Endothelial cell of umbilical vein (primary cell): ENCODE data around the gene PDE3B. TPM values are rescaled to one million over a fixed set of nuclear protein-coding genes. Genes with fewer than 3 reads are reported as not detected.

Experiments used
- BruUV-seq: library from RNA; stranded (reverse); fragments of 400-500 nt; replicated peaks from 2 replicates; lab custom pipeline; 2021; lab: Mats Ljungman, UMichigan
- CTCF ChIA-PET: fragments of 300-600, 350-600 bp; sonication (Branson Sonifier 250); formaldehyde crosslinking; loops from one replicate; lab custom pipeline; 2021; ENCODE audit warnings: antibody characterized with exemption, inconsistent platforms; lab: Charles Lee
- POLR2A ChIA-PET: fragments of 300-600, 350-600 bp; sonication (Branson Sonifier 250); formaldehyde crosslinking; loops from one replicate; lab custom pipeline; 2021; ENCODE audit warnings: antibody characterized with exemption, inconsistent platforms; lab: Charles Lee
- DNase-seq: peaks from one replicate; pipeline ENCODE4 v3.0.0-alpha.2; 2011; ENCODE audit warnings: low read depth, low spot score
- FAIRE-seq: peaks from 2 replicates; lab custom pipeline; 2011; peaks lifted over from hg19 to GRCh38; lab: Jason Lieb, UNC
- H2AFZ ChIP-seq: 2 replicates; pipeline ENCODE4 v1.6.0; 2012; ENCODE audit warnings: low read depth, low read length, control low read depth, inconsistent platforms
- H3K27ac ChIP-seq: 2 replicates; pipeline ENCODE4 v1.5.1; 2011; ENCODE audit warnings: low read depth, mild to moderate bottlenecking, control low read depth, low read length, moderate library complexity; ENCODE audit not compliant: insufficient read depth
- H3K27me3 ChIP-seq, 2 experiments: 2 replicates each; pipeline versions ENCODE4 v1.6.0 to v1.6.1; 2011; ENCODE audit warnings: low read length in 2 of 2, mixed read lengths in 1 of 2; ENCODE audit not compliant: control insufficient read depth in 2 of 2, insufficient read depth in 2 of 2
- H3K36me3 ChIP-seq, 2 experiments: 2 replicates in 1 of 2; 3 replicates in 1 of 2; pipeline ENCODE4 v1.5.1; 2011; ENCODE audit warnings: low read length in 2 of 2, mild to moderate bottlenecking in 1 of 2, moderate library complexity in 1 of 2; ENCODE audit not compliant: control insufficient read depth in 2 of 2, insufficient read depth in 2 of 2; ENCODE audit errors: extremely low read depth in 1 of 2
- H3K4me1 ChIP-seq: 3 replicates; pipeline ENCODE4 v1.5.1; 2011; ENCODE audit warnings: mild to moderate bottlenecking, low read length; ENCODE audit not compliant: control insufficient read depth, insufficient read depth; ENCODE audit errors: extremely low read depth
- H3K4me2 ChIP-seq: 2 replicates; pipeline ENCODE4 v1.6.1; 2011; ENCODE audit warnings: low read length, control low read depth, mixed read lengths; ENCODE audit not compliant: insufficient read depth
- H3K4me3 ChIP-seq, 3 experiments: fragments of 200-600 bp in 1 of 3; sonication (generic), shearing (Covaris generic) in 1 of 3; replicated peaks in 1 of 3; 2 replicates each; pipeline ENCODE4 v1.5.1; 2011 to 2016; ENCODE audit warnings: control low read depth in 3 of 3, low read length in 3 of 3, mild to moderate bottlenecking in 2 of 3, inconsistent platforms in 1 of 3, low read depth in 1 of 3, moderate library complexity in 1 of 3; ENCODE audit not compliant: insufficient read depth in 1 of 3
- H3K79me2 ChIP-seq: 2 replicates; pipeline ENCODE4 v1.6.0; 2012; ENCODE audit warnings: low read length, inconsistent platforms; ENCODE audit not compliant: control insufficient read depth, insufficient read depth
- H3K9ac ChIP-seq: replicated peaks from 2 replicates; pipeline ENCODE3; 2011; ENCODE audit warnings: low read length, control low read depth; ENCODE audit not compliant: insufficient read depth; ENCODE audit errors: extremely low read depth
- H3K9me1 ChIP-seq: replicated peaks from 3 replicates; pipeline ENCODE4 v1.6.0; 2011; ENCODE audit warnings: mild to moderate bottlenecking, low read length; ENCODE audit not compliant: control insufficient read depth, insufficient read depth; ENCODE audit errors: extremely low read depth
- H3K9me3 ChIP-seq: replicated peaks from 2 replicates; pipeline ENCODE4 v1.5.1; 2012; ENCODE audit warnings: low read length, inconsistent platforms; ENCODE audit not compliant: control insufficient read depth, insufficient read depth
- H4K20me1 ChIP-seq: replicated peaks from 2 replicates; pipeline ENCODE3; 2011; ENCODE audit warnings: mild to moderate bottlenecking, low read length; ENCODE audit not compliant: control insufficient read depth, insufficient read depth; ENCODE audit errors: extremely low read depth
- EZH2 ChIP-seq: IDR thresholded peaks from 2 replicates; pipeline ENCODE4 v1.6.1; 2012; ENCODE audit warnings: borderline replicate concordance, low read depth, mild to moderate bottlenecking, moderate library complexity, low read length, inconsistent platforms; ENCODE audit not compliant: severe bottlenecking
- FOS ChIP-seq: IDR thresholded peaks from 2 replicates; pipeline ENCODE4 v1.6.1; 2011; ENCODE audit warnings: mild to moderate bottlenecking, low read length, moderate library complexity, borderline replicate concordance; ENCODE audit not compliant: insufficient read depth
- GATA2 ChIP-seq: IDR thresholded peaks from 2 replicates; pipeline ENCODE4 v1.7.0; 2011; ENCODE audit warnings: low read depth, mild to moderate bottlenecking, moderate library complexity, mixed read lengths, low read length; ENCODE audit not compliant: insufficient read length, insufficient read depth
- JUN ChIP-seq: IDR thresholded peaks from 2 replicates; pipeline ENCODE4 v1.6.1; 2011; ENCODE audit warnings: borderline replicate concordance, low read depth; ENCODE audit not compliant: insufficient read length, insufficient read depth
- MYC ChIP-seq: IDR thresholded peaks from one replicate; pipeline ENCODE4 v1.6.1; 2011; ENCODE audit warnings: mild to moderate bottlenecking, low read depth, low read length
- POLR2A ChIP-seq: IDR thresholded peaks from 2 replicates; pipeline ENCODE4 v1.6.1; 2012; ENCODE audit warnings: low read depth, mild to moderate bottlenecking, control low read depth, low read length
- POLR2AphosphoS5 ChIP-seq: IDR thresholded peaks from 2 replicates; pipeline ENCODE4 v1.6.1; 2012; ENCODE audit warnings: low read depth, mild to moderate bottlenecking, control low read depth, low read length, moderate library complexity; ENCODE audit not compliant: insufficient read depth
- dilution Hi-C: fragments of 300-500 bp; cut with MboI; formaldehyde crosslinking; loops from one replicate; pipeline ENCODE4 v1.15.0; 2019; ENCODE audit warnings: low sequenced_read_pairs; ENCODE audit not compliant: extremely low pct_ligation_motif_present
- intact Hi-C: fragments of 100-400 bp; cut with micrococcal nuclease; formaldehyde crosslinking; loops from one replicate; pipeline ENCODE4 v1.10.0; 2022
- polyA plus RNA-seq, 4 experiments: library from polyadenylated mRNA; depleted of rRNA in 3 of 4; stranded (reverse) in 3 of 4; unstranded in 1 of 4; fragments of >200 nt; gene quantifications; 2 replicates each; pipeline versions ENCODE4 v1.2.1 to v1.2.3, GENCODE V29; 2011 to 2012; ENCODE audit warnings: missing spikeins in 1 of 4
- total RNA-seq: library from RNA; stranded (reverse); gene quantifications from 2 replicates; pipeline ENCODE4 v1.2.3, GENCODE V29; 2021
- TF ChIP-seq, protein P1 (sequence below): IDR thresholded peaks from 2 replicates; pipeline ENCODE4 v1.6.1; 2011; ENCODE audit not compliant: insufficient read depth, insufficient read length
- TF ChIP-seq, protein P2 (sequence below), 2 donors: IDR thresholded peaks; 1 replicate in 1 of 2; 2 replicates in 1 of 2; pipeline ENCODE4 v1.5.1; 2011; ENCODE audit warnings: low read length in 2 of 2, mild to moderate bottlenecking in 2 of 2, moderate library complexity in 2 of 2, control low read depth in 1 of 2, inconsistent platforms in 1 of 2, low read depth in 1 of 2; ENCODE audit not compliant: insufficient read depth in 1 of 2; ENCODE audit errors: extremely low read depth in 1 of 2

PDE3B gene
- total and polyA plus RNA-seq, 2 donors (not counting 3 experiments of a cell fraction or from before 2014, with no cell fraction given), result 0.26 to 1.9 TPM

DNA sequence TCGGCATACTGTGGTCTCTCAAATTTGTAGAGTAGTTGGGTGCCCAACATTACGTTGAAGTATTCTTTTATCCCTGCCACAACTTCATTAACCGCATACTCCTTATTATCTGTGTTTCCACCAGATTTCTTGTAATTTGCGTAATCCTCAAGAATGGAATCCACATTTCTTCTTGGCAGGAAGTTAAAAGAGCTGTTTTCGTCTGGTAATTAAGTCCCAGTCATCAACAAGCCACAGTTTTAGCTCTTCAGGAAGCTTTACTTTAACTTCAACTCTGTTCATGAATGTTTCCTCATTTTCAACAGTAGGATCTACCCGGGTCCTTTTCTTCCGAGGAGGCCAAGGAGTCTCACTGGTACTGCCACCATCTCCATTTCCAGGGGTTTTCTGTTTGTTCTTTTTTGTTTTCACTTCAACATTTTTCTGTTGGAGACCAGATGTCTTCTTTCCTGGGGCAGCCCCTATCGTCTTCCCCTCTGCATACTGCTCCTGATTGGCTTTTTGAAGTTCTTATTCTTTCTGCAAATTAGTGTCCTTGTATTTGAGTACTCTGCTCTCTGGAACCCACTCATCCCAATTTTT is 30.3 kb downstream of the PDE3B start:
- CTCF ChIA-PET, result no interaction called here
- FAIRE-seq (no peak), DNase-seq (no peak)
- no peaks in the 10 kb centered on the region for H3K36me3 ChIP-seq
- H3K27me3 ChIP-seq, result no peaks in the 10 kb centered on the region
- no peak overlapping the region for H3K9ac ChIP-seq
- BruUV-seq, result no TSS peak
- H3K9me3 ChIP-seq, result no peaks in the 10 kb centered on the region
- H4K20me1 ChIP-seq, result no peaks in the 10 kb centered on the region
- H3K27ac ChIP-seq, result no peak overlapping the region
- dilution Hi-C loops (no loop called here), intact Hi-C loops (no loop called here)
- TF ChIP-seq MYC (no peak), GATA2 (no peak), EZH2 (no peak), POLR2AphosphoS5 (no peak), POLR2A (no peak), FOS (no peak)
- TF ChIP-seq, protein P1, sequence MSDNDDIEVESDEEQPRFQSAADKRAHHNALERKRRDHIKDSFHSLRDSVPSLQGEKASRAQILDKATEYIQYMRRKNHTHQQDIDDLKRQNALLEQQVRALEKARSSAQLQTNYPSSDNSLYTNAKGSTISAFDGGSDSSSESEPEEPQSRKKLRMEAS, result no peak
- H3K4me1 ChIP-seq, result no peaks in the 10 kb centered on the region
- H2AFZ ChIP-seq, result no peak overlapping the region
- POLR2A ChIA-PET, result no interaction called here
- no peaks in the 10 kb centered on the region for H3K79me2 ChIP-seq
- no peaks in the 10 kb centered on the region for H3K9me1 ChIP-seq
- H3K4me3 ChIP-seq, result no peak overlapping the region
- no peak overlapping the region for H3K4me2 ChIP-seq

DNA sequence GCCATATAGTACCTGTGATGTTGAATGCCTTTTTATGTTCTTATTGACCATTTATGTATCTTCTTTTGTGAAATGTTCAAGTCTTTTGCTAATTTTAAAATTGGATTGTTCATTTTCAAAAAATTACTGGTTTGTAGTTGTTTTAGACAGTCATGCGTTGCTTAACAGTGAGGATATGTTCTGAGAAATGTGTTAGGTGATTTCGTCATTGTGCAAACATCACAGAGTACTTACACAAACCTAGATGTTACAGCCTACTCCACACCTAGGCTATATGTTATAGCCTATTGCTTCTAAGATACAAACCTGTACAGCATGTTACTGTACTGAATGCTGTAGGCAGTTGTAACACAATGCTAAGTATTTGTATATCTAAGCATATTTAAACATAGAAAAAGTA is 32.5 kb downstream of the PDE3B start:
- no peaks in the 10 kb centered on the region for H3K36me3 ChIP-seq
- no peak overlapping the region for H3K4me3 ChIP-seq
- DNase-seq (no peak), FAIRE-seq (no peak)
- ChIA-PET CTCF (no interaction called here), POLR2A (no interaction called here)
- H2AFZ ChIP-seq, result no peak overlapping the region
- H3K9me3 ChIP-seq, result no peaks in the 10 kb centered on the region
- TF ChIP-seq MYC, result no peak
- TF ChIP-seq, protein P1, result no peak
- TF ChIP-seq POLR2AphosphoS5, result no peak
- TF ChIP-seq GATA2, result no peak
- TF ChIP-seq, protein P2, sequence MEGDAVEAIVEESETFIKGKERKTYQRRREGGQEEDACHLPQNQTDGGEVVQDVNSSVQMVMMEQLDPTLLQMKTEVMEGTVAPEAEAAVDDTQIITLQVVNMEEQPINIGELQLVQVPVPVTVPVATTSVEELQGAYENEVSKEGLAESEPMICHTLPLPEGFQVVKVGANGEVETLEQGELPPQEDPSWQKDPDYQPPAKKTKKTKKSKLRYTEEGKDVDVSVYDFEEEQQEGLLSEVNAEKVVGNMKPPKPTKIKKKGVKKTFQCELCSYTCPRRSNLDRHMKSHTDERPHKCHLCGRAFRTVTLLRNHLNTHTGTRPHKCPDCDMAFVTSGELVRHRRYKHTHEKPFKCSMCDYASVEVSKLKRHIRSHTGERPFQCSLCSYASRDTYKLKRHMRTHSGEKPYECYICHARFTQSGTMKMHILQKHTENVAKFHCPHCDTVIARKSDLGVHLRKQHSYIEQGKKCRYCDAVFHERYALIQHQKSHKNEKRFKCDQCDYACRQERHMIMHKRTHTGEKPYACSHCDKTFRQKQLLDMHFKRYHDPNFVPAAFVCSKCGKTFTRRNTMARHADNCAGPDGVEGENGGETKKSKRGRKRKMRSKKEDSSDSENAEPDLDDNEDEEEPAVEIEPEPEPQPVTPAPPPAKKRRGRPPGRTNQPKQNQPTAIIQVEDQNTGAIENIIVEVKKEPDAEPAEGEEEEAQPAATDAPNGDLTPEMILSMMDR (IDR thresholded peaks at IDR 0.05; ENCODE audit: extremely low read depth in 1 of 2, insufficient read depth in 1 of 2, low read depth in 1 of 2, low read length in 2 of 2), result no peak
- TF ChIP-seq FOS, result no peak
- TF ChIP-seq EZH2, result no peak
- TF ChIP-seq POLR2A, result no peak
- TF ChIP-seq JUN, result no peak
- H3K79me2 ChIP-seq, result no peaks in the 10 kb centered on the region
- intact Hi-C loops (no loop called here), dilution Hi-C loops (no loop called here)
- H3K27me3 ChIP-seq, result no peaks in the 10 kb centered on the region
- no peak overlapping the region for H3K4me2 ChIP-seq
- H4K20me1 ChIP-seq, result no peaks in the 10 kb centered on the region
- H3K4me1 ChIP-seq, result no peaks in the 10 kb centered on the region
- H3K9me1 ChIP-seq, result no peaks in the 10 kb centered on the region
- H3K27ac ChIP-seq, result no peak overlapping the region
- no peak overlapping the region for H3K9ac ChIP-seq
- BruUV-seq, result no TSS peak
